ENCODE measurements around the gene COL4A2. TPM values are rescaled to one million over a fixed set of nuclear protein-coding genes. Genes with fewer than 3 reads are reported as not detected.

The COL4A2 gene
- total RNA-seq, 1 donor from 2014 or later, result 120 TPM

DNA sequence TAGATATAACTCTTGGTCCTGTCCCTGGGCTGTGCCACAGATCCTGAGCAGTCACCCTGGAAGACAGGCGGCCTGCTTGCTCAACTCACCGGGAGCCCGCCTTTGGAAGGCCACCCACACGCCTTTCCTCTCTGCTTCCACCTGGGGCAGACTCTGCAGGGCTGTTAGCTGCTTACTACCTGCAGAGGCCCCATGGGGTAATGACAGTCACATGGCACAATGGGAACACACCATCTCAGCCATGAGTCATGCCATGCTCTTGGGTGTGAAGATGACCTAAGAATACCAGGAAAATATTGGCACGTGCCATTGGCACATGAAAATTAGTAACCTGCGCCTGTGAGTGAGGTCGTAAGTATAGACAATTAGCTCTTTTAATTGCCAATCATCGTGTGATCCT is 108.6 kb downstream of the COL4A2 start:
- DNase-seq (ENCODE audit: low spot score, unreplicated experiment), result no peak
- no peak overlapping the region for H3K27ac Mint-ChIP-seq
- H3K9me3 Mint-ChIP-seq (ENCODE audit: low read depth), result no peaks in the 10 kb centered on the region
- peaks cover 2% of the 10 kb centered on the region for H3K36me3 Mint-ChIP-seq (ENCODE audit: insufficient read depth)
- peaks cover 4% of the 10 kb centered on the region for H3K4me1 Mint-ChIP-seq (ENCODE audit: low read depth)
- no peaks in the 10 kb centered on the region for H3K27me3 Mint-ChIP-seq
- H3K4me3 Mint-ChIP-seq (ENCODE audit: low read depth), result no peak overlapping the region
- TF ChIP-seq, protein P1, sequence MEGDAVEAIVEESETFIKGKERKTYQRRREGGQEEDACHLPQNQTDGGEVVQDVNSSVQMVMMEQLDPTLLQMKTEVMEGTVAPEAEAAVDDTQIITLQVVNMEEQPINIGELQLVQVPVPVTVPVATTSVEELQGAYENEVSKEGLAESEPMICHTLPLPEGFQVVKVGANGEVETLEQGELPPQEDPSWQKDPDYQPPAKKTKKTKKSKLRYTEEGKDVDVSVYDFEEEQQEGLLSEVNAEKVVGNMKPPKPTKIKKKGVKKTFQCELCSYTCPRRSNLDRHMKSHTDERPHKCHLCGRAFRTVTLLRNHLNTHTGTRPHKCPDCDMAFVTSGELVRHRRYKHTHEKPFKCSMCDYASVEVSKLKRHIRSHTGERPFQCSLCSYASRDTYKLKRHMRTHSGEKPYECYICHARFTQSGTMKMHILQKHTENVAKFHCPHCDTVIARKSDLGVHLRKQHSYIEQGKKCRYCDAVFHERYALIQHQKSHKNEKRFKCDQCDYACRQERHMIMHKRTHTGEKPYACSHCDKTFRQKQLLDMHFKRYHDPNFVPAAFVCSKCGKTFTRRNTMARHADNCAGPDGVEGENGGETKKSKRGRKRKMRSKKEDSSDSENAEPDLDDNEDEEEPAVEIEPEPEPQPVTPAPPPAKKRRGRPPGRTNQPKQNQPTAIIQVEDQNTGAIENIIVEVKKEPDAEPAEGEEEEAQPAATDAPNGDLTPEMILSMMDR (IDR thresholded peaks at IDR 0.05; ENCODE audit: unreplicated experiment), result no peak

GRCh38 chr13:110416131-110417025 is 109.3 kb downstream of the COL4A2 start:
- Mint-ChIP-seq H3K4me3 (ENCODE audit: low read depth) (no peak overlapping the region), H3K36me3 (ENCODE audit: insufficient read depth) (peaks cover 2% of the 10 kb centered on the region), H3K27ac (no peak overlapping the region), H3K27me3 (no peaks in the 10 kb centered on the region), H3K9me3 (ENCODE audit: low read depth) (no peaks in the 10 kb centered on the region), H3K4me1 (ENCODE audit: low read depth) (peaks cover 4% of the 10 kb centered on the region)
- TF ChIP-seq, protein P1 (IDR thresholded peaks at IDR 0.05; ENCODE audit: unreplicated experiment), result no peak
- DNase-seq (ENCODE audit: low spot score, unreplicated experiment), result no peak

- H3K27ac Mint-ChIP-seq, result no peak overlapping the region
- TF ChIP-seq, protein P1 (IDR thresholded peaks at IDR 0.05; ENCODE audit: unreplicated experiment), result no peak
- H3K36me3 Mint-ChIP-seq (ENCODE audit: insufficient read depth), result peaks cover 2% of the 10 kb centered on the region
- no peak overlapping the region for H3K4me3 Mint-ChIP-seq (ENCODE audit: low read depth)
- H3K4me1 Mint-ChIP-seq (ENCODE audit: low read depth), result peaks cover 3% of the 10 kb centered on the region
- no peaks in the 10 kb centered on the region for H3K9me3 Mint-ChIP-seq (ENCODE audit: low read depth)
- no peaks in the 10 kb centered on the region for H3K27me3 Mint-ChIP-seq
- DNase-seq (ENCODE audit: low spot score, unreplicated experiment), result no peak
Measured at GRCh38 chr13:110418944-110419343, 111.9 kb downstream of the COL4A2 start.

- TF ChIP-seq, protein P1 (IDR thresholded peaks at IDR 0.05; ENCODE audit: unreplicated experiment), result no peak
- peaks cover 2% of the 10 kb centered on the region for H3K36me3 Mint-ChIP-seq (ENCODE audit: insufficient read depth)
- H3K27ac Mint-ChIP-seq, result no peak overlapping the region
- H3K4me3 Mint-ChIP-seq (ENCODE audit: low read depth), result no peak overlapping the region
- H3K27me3 Mint-ChIP-seq, result no peaks in the 10 kb centered on the region
- H3K4me1 Mint-ChIP-seq (ENCODE audit: low read depth), result peaks cover 3% of the 10 kb centered on the region
- no peaks in the 10 kb centered on the region for H3K9me3 Mint-ChIP-seq (ENCODE audit: low read depth)
- no peak for DNase-seq (ENCODE audit: low spot score, unreplicated experiment)
Measured at GRCh38 chr13:110419381-110419791, 112.3 kb downstream of the COL4A2 start.

DNA sequence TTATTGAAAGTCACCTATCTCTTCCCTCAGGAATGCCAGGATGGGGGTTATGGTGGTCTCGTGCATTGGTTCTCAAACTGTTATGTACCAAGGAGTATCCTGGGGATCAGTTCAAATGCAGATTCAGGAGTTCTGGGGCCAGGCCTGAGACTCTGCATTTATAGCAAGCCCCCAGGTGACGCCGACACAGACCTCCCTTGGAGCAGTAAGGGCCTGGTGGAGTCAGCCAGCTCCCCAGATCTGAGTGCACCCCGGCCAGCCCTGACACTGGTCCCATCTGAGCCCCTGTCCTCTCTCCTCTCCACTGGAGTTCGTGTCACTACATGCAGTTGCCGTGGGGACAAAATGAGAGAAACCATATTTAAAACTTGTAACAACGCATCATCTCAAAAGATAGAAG is 112.9 kb downstream of the COL4A2 start:
- Mint-ChIP-seq H3K27me3 (no peaks in the 10 kb centered on the region), H3K36me3 (ENCODE audit: insufficient read depth) (peaks cover 2% of the 10 kb centered on the region), H3K4me3 (ENCODE audit: low read depth) (no peak overlapping the region), H3K4me1 (ENCODE audit: low read depth) (peaks cover 3% of the 10 kb centered on the region), H3K9me3 (ENCODE audit: low read depth) (no peaks in the 10 kb centered on the region), H3K27ac (no peak overlapping the region)
- TF ChIP-seq, protein P1 (IDR thresholded peaks at IDR 0.05; ENCODE audit: unreplicated experiment), result no peak
- no peak for DNase-seq (ENCODE audit: low spot score, unreplicated experiment)
